ENCODE results near the gene EIF4G3.

DNA sequence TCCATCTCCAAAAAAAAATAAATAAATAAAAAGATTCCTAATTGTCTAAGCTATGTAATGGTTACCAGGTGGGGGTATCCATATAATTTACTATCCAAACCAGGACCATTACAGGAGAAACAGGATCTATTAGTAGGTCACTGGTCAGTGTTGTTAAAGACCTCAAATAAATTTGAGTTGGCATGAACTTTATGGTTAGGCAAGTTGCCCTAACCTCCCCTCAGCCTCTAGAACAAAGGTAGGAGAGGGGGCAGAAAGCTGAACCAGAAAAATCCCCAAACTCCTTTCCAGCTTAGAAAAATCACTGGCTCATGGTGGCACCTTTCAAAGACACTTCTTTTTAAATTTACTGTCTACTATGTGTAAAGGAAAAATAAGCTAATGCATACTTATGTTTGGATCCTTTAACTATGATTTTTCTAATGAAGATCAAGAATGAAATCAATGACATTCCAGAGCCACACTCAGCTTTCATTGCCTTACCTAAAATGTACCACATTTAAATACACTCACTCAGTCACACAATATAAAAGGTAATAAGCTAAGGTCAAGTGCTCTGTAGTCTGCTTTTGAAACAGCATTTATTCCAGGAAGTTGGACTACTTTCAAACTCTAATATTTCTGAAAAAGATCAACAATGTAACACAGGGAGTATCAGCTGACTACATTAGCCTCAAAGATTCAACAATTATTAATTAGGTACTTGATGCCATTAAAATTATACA is 13.8 kb downstream of the EIF4G3 start:
- no peak for TF ChIP-seq EZH2 (IDR thresholded peaks at IDR 0.05; ENCODE audit: borderline replicate concordance, insufficient read depth, low read depth, low read length, poor library complexity, severe bottlenecking)
- TF ChIP-seq, protein P1, sequence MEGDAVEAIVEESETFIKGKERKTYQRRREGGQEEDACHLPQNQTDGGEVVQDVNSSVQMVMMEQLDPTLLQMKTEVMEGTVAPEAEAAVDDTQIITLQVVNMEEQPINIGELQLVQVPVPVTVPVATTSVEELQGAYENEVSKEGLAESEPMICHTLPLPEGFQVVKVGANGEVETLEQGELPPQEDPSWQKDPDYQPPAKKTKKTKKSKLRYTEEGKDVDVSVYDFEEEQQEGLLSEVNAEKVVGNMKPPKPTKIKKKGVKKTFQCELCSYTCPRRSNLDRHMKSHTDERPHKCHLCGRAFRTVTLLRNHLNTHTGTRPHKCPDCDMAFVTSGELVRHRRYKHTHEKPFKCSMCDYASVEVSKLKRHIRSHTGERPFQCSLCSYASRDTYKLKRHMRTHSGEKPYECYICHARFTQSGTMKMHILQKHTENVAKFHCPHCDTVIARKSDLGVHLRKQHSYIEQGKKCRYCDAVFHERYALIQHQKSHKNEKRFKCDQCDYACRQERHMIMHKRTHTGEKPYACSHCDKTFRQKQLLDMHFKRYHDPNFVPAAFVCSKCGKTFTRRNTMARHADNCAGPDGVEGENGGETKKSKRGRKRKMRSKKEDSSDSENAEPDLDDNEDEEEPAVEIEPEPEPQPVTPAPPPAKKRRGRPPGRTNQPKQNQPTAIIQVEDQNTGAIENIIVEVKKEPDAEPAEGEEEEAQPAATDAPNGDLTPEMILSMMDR (IDR thresholded peaks at IDR 0.05), result no peak
